ENCODE data around the gene SLCO1A2. TPM values are rescaled to one million over a fixed set of nuclear protein-coding genes. Genes with fewer than 3 reads are reported as not detected.

The SLCO1A2 gene
- total RNA-seq, 2 donors from 2014 or later = not detected

- TF ChIP-seq, protein P1, sequence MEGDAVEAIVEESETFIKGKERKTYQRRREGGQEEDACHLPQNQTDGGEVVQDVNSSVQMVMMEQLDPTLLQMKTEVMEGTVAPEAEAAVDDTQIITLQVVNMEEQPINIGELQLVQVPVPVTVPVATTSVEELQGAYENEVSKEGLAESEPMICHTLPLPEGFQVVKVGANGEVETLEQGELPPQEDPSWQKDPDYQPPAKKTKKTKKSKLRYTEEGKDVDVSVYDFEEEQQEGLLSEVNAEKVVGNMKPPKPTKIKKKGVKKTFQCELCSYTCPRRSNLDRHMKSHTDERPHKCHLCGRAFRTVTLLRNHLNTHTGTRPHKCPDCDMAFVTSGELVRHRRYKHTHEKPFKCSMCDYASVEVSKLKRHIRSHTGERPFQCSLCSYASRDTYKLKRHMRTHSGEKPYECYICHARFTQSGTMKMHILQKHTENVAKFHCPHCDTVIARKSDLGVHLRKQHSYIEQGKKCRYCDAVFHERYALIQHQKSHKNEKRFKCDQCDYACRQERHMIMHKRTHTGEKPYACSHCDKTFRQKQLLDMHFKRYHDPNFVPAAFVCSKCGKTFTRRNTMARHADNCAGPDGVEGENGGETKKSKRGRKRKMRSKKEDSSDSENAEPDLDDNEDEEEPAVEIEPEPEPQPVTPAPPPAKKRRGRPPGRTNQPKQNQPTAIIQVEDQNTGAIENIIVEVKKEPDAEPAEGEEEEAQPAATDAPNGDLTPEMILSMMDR (IDR thresholded peaks at IDR 0.05) = no peak
- H3K4me1 ChIP-seq = no peaks in the 10 kb centered on the region
- no peak overlapping the region for H3K27ac ChIP-seq
- H3K4me3 ChIP-seq = no peak overlapping the region
- no peaks in the 10 kb centered on the region for H3K9me3 ChIP-seq
- DNase-seq (ENCODE audit: low spot score) = no peak
- no peaks in the 10 kb centered on the region for H3K36me3 ChIP-seq
- no peaks in the 10 kb centered on the region for H3K27me3 ChIP-seq
Observed at GRCh38 chr12:21337959-21338744, 3.4 kb upstream of the SLCO1A2 start.

DNA sequence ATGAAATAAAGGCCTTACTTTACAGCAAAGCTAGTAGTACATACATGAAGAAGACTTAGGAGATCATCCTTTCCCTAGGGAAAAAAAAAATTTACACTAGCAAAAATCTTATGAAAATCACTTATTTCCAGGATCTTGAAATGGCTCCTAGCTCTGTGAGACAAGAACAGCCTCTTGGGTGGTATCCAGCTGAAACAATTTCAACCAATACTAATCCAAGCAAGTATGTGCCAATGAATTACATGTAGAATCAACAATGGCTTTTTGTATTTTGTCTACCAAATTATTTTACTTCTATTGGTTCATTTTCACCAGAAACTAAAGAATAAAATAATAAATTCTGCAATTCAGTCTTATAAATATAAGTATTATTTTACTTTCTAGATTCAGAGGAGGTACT, 2.7 kb upstream of the SLCO1A2 start:
- H3K36me3 ChIP-seq = no peaks in the 10 kb centered on the region
- TF ChIP-seq, protein P1 (IDR thresholded peaks at IDR 0.05) = no peak
- H3K9me3 ChIP-seq = no peaks in the 10 kb centered on the region
- no peaks in the 10 kb centered on the region for H3K4me1 ChIP-seq
- DNase-seq (ENCODE audit: low spot score) = no peak
- H3K4me3 ChIP-seq = no peak overlapping the region
- no peak overlapping the region for H3K27ac ChIP-seq
- H3K27me3 ChIP-seq = no peaks in the 10 kb centered on the region

- H3K27ac ChIP-seq = no peak overlapping the region
- TF ChIP-seq, protein P1 (IDR thresholded peaks at IDR 0.05) = no peak
Observed at GRCh38 chr12:21336656-21337055, 1.9 kb upstream of the SLCO1A2 start.

GRCh38 chr12:21330682-21331253, 3.9 kb downstream of the SLCO1A2 start:
- H3K9me3 ChIP-seq = peaks cover 0 to 12% of the 10 kb centered on the region in 2 donors
- DNase-seq (ENCODE audit: low spot score) = no peak
- no peaks in the 10 kb centered on the region for H3K4me1 ChIP-seq
- TF ChIP-seq, protein P1 (IDR thresholded peaks at IDR 0.05) = no peak
- H3K36me3 ChIP-seq = no peaks in the 10 kb centered on the region
- H3K27ac ChIP-seq = no peak overlapping the region
- no peaks in the 10 kb centered on the region for H3K27me3 ChIP-seq
- H3K4me3 ChIP-seq = no peak overlapping the region

More at GRCh38 chr12:21336656-21337055, 1.9 kb upstream of the SLCO1A2 start:
- Histone ChIP-seq H3K36me3 (no peaks in the 10 kb centered on the region), H3K4me3 (no peak overlapping the region), H3K4me1 (no peaks in the 10 kb centered on the region), H3K9me3 (no peaks in the 10 kb centered on the region), H3K27me3 (no peaks in the 10 kb centered on the region)
- DNase-seq (ENCODE audit: low spot score) = no peak

GRCh38 chr12:21328578-21328977, 6.1 kb downstream of the SLCO1A2 start:
- no peaks in the 10 kb centered on the region for H3K36me3 ChIP-seq
- H3K4me3 ChIP-seq = no peak overlapping the region
- TF ChIP-seq, protein P1 (IDR thresholded peaks at IDR 0.05) = no peak
- peaks cover 0 to 12% of the 10 kb centered on the region in 2 donors for H3K9me3 ChIP-seq
- no peak for DNase-seq (ENCODE audit: low spot score)
- no peaks in the 10 kb centered on the region for H3K27me3 ChIP-seq
- H3K27ac ChIP-seq = no peak overlapping the region
- H3K4me1 ChIP-seq = no peaks in the 10 kb centered on the region

All from right atrium auricular region (tissue), 2 donors.